Endothelial cell (in vitro differentiated cells): ENCODE measurements around the gene AGO3. TPM values are rescaled to one million over a fixed set of nuclear protein-coding genes. Genes with fewer than 3 reads are reported as not detected.
A peak's percentile ranks its signal among the peaks of the same experiment; 100 is the strongest.

Source experiments
- DNase-seq: peaks from one replicate; pipeline ENCODE4 v3.0.0; 2021; ENCODE audit warnings: low spot score
- H3K27ac Mint-ChIP-seq: one replicate; pipeline ENCODE4 v1.8.0; 2021; ENCODE audit warnings: mixed read lengths, inconsistent platforms; ENCODE audit not compliant: unreplicated experiment
- H3K27me3 Mint-ChIP-seq: one replicate; pipeline ENCODE4 v1.8.0; 2021; ENCODE audit warnings: mild to moderate bottlenecking, moderate library complexity, mixed read lengths, inconsistent platforms; ENCODE audit not compliant: unreplicated experiment
- H3K36me3 Mint-ChIP-seq: one replicate; pipeline ENCODE4 v1.8.0; 2021; ENCODE audit warnings: mild to moderate bottlenecking, low read depth, mixed read lengths, inconsistent platforms; ENCODE audit not compliant: unreplicated experiment
- H3K4me1 Mint-ChIP-seq: one replicate; pipeline ENCODE4 v1.8.0; 2021; ENCODE audit warnings: mild to moderate bottlenecking, mixed read lengths, inconsistent platforms; ENCODE audit not compliant: unreplicated experiment
- H3K4me3 Mint-ChIP-seq: one replicate; pipeline ENCODE4 v1.8.0; 2021; ENCODE audit warnings: mild to moderate bottlenecking, mixed read lengths, inconsistent platforms; ENCODE audit not compliant: unreplicated experiment
- H3K9me3 Mint-ChIP-seq: one replicate; pipeline ENCODE4 v1.8.0; 2021; ENCODE audit warnings: mixed read lengths, inconsistent platforms; ENCODE audit not compliant: unreplicated experiment
- total RNA-seq: library from RNA; stranded (reverse); fragmentation: NEBNext Ultra II Directional; extraction: Animal tissue kit (Norgen Biotek cat#: 25700); gene quantifications from one replicate; pipeline ENCODE4 v1.2.1, GENCODE V29; 2021; ENCODE audit not compliant: unreplicated experiment
- TF ChIP-seq, protein P1 (sequence below): fragments of 200-600 bp; sonication (generic); IDR thresholded peaks from one replicate; pipeline ENCODE4 v1.5.0; 2021; ENCODE audit warnings: antibody characterized with exemption; ENCODE audit not compliant: unreplicated experiment

The AGO3 gene
- total RNA-seq, 1 donor from 2014 or later, result 25.9 TPM

DNA sequence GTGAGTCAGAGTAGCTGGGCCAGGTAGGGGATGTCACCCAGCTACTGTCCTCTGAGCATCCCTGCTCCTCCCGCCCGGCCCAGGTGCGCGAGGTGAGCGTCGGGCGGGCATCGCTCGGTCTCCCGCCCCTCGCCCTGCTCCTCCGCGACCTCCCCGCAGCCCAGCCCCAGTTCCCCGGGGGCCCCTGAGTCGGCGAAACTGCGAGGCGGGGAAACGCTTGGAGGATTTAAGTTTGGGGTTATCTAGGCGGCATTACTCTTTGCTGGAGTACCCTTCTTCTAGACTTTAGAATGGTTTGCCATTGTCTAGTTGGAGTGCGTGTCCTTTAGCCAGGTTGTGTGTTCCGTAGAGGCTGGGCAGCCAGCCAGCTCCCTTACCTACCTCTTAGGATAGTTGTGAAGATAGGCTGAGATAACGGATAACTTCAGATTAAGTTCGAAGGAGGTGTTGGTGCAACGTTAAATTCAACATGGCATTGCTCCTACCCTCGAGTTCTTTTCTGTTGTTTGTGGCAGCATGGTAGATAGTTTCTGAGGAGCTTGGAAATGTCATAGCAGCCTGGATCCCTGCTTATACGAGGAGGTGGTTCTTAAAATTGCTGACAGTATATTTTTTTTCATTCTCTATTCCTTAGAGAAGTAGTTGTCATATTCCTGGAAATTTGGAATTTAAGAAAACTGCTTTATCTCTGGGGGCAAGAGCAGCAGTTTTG is 697 bp downstream of the AGO3 start:
- peak overlapping the region; percentile 96 for H3K27ac Mint-ChIP-seq
- H3K27me3 Mint-ChIP-seq, result peaks cover 4% of the 10 kb centered on the region
- H3K4me1 Mint-ChIP-seq, result peaks cover 25% of the 10 kb centered on the region
- no peaks in the 10 kb centered on the region for H3K9me3 Mint-ChIP-seq
- no peak for DNase-seq
- peak overlapping the region; percentile 98 for H3K4me3 Mint-ChIP-seq
- TF ChIP-seq, protein P1, sequence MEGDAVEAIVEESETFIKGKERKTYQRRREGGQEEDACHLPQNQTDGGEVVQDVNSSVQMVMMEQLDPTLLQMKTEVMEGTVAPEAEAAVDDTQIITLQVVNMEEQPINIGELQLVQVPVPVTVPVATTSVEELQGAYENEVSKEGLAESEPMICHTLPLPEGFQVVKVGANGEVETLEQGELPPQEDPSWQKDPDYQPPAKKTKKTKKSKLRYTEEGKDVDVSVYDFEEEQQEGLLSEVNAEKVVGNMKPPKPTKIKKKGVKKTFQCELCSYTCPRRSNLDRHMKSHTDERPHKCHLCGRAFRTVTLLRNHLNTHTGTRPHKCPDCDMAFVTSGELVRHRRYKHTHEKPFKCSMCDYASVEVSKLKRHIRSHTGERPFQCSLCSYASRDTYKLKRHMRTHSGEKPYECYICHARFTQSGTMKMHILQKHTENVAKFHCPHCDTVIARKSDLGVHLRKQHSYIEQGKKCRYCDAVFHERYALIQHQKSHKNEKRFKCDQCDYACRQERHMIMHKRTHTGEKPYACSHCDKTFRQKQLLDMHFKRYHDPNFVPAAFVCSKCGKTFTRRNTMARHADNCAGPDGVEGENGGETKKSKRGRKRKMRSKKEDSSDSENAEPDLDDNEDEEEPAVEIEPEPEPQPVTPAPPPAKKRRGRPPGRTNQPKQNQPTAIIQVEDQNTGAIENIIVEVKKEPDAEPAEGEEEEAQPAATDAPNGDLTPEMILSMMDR, result no peak
- peaks cover 6% of the 10 kb centered on the region for H3K36me3 Mint-ChIP-seq

DNA sequence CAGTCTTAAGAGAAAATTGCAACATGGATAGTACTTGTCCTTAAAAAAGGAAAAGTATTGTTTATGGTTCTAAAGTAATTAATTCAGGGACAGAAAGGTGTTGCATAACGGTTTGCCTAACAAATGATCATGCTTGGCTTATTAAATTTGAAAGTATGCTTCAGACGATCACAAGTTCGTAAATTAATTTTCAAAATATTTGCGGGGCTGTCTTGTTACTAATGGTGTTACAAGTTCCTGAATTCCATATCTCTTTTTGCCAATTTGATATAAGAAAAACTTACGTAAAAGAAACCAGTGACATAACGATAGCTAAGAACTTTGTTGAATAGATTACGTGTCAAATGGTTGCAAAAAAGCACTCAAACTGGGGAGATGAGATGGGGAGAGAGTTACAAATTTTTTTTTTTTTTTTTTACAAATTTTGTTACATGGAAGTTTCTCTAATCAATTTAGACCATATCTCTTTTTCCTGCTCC is 1.3 kb downstream of the AGO3 start:
- H3K27me3 Mint-ChIP-seq, result peaks cover 4% of the 10 kb centered on the region
- H3K4me3 Mint-ChIP-seq, result peak overlapping the region; percentile 98
- peaks cover 6% of the 10 kb centered on the region for H3K36me3 Mint-ChIP-seq
- peak overlapping the region; percentile 96 for H3K27ac Mint-ChIP-seq
- H3K4me1 Mint-ChIP-seq, result peaks cover 25% of the 10 kb centered on the region
- no peak for DNase-seq
- TF ChIP-seq, protein P1, result no peak
- no peaks in the 10 kb centered on the region for H3K9me3 Mint-ChIP-seq

DNA sequence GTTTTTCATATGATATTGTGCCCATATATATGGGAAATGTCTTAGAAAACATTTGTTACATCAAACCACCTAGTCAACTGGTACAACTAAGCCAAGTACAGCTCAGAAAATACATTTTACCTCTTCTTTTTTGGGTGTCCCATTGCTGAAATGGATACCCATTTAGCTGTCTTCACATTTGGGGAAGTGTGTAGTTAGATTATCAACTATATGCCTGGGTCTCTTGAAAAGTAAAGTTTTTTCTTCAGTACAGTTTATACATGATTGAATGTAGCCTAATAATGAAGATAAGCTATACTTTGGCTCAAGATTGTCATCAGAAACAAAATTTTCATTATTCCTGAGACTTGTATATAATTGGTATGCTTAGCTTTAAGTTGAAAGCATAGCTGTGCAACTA is 2.0 kb downstream of the AGO3 start:
- H3K9me3 Mint-ChIP-seq, result no peaks in the 10 kb centered on the region
- H3K27ac Mint-ChIP-seq, result no peak overlapping the region
- H3K27me3 Mint-ChIP-seq, result peaks cover 4% of the 10 kb centered on the region
- TF ChIP-seq, protein P1, result no peak
- no peak for DNase-seq
- peaks cover 25% of the 10 kb centered on the region for H3K4me1 Mint-ChIP-seq
- H3K4me3 Mint-ChIP-seq, result no peak overlapping the region
- peaks cover 6% of the 10 kb centered on the region for H3K36me3 Mint-ChIP-seq

DNA sequence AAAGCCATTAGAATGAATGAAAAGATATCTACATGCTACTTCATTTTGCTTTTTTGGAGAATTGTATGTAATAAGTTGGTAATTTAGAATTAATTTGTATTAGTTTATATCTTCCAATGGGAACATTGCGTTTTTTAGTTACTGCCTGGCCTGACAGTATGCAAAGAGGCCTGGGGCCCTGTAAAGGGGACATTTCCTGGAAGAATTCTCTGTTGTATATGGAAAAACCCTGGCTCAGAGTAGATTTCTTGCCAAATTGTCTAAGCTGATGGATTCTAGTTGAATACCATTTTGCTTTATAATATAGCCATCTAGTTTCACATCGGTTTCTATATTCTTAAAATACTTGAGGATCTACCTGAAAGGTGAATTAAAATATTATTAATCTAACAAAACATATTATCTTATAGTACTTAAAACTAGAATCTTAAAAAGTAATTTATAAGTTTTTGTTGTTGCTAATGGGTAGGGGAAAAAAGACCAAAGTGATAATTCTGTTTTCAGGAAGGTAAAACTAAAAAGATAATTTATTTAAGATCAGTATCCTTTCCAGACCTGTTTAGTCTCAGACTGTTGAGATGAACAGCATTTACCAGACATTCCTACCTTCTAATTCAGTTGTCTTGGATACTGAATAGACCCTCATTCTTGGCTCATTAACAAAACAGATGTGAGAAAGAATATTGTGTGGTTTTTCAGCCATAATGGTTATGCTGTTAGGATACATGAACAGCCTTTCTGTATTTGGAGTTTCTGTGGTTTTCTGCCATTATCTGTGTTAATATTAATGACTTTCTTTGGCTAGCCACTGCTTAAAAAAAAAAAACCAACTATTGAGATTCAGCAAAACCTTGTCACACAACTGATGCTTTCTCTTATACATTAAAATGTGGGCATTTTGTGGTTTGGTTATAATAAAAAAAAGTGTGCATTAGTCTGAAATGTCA is 4.8 kb downstream of the AGO3 start:
- Mint-ChIP-seq H3K9me3 (no peaks in the 10 kb centered on the region), H3K4me3 (no peak overlapping the region), H3K27me3 (no peaks in the 10 kb centered on the region), H3K4me1 (peaks cover 18% of the 10 kb centered on the region), H3K27ac (no peak overlapping the region), H3K36me3 (no peaks in the 10 kb centered on the region)
- TF ChIP-seq, protein P1, result no peak
- peak; percentile 23 for DNase-seq
